Neural progenitor cell (in vitro differentiated cells): ENCODE measurements around the gene GAB2. TPM values are rescaled to one million over a fixed set of nuclear protein-coding genes. Genes with fewer than 3 reads are reported as not detected.

Experiments used
- DNase-seq: peaks from one replicate; pipeline ENCODE4 v3.0.0-alpha.2; 2016; ENCODE audit warnings: low spot score
- H2AFZ ChIP-seq: fragments of 200-600 bp; sonication (generic); replicated peaks from 2 replicates; pipeline ENCODE4 v1.6.1; 2016; ENCODE audit warnings: antibody characterized with exemption
- H3F3A ChIP-seq: fragments of 200-600 bp; sonication (generic); 2 replicates; pipeline ENCODE4 v1.6.1; 2016; ENCODE audit warnings: antibody characterized with exemption, low read depth
- H3K27ac ChIP-seq: fragments of 200-600 bp; sonication (generic); 2 replicates; pipeline ENCODE4 v1.5.1; 2016; ENCODE audit warnings: mild to moderate bottlenecking
- H3K27me3 ChIP-seq: fragments of 200-600 bp; sonication (generic); 2 replicates; pipeline ENCODE4 v1.6.1; 2016; ENCODE audit warnings: mild to moderate bottlenecking, moderate library complexity
- H3K36me3 ChIP-seq: fragments of 200-600 bp; sonication (generic); 2 replicates; pipeline ENCODE4 v1.5.1; 2016
- H3K4me1 ChIP-seq: fragments of 200-600 bp; sonication (generic); 2 replicates; pipeline ENCODE4 v1.6.1; 2016; ENCODE audit warnings: mixed run types
- H3K4me2 ChIP-seq: fragments of 200-600 bp; sonication (generic); 2 replicates; pipeline ENCODE4 v1.6.1; 2016
- H3K4me3 ChIP-seq: fragments of 200-600 bp; sonication (generic); 2 replicates; pipeline ENCODE4 v1.5.1; 2016
- H3K79me2 ChIP-seq: fragments of 200-600 bp; sonication (generic); 2 replicates; pipeline ENCODE4 v1.6.1; 2016; ENCODE audit warnings: low read depth
- H3K9ac ChIP-seq: fragments of 200-600 bp; sonication (generic); 2 replicates; pipeline ENCODE4 v1.6.1; 2016
- H3K9me3 ChIP-seq: fragments of 200-600 bp; sonication (generic); 2 replicates; pipeline ENCODE4 v1.5.1; 2016; ENCODE audit warnings: low read depth
- H4K20me1 ChIP-seq: fragments of 200-600 bp; sonication (generic); 2 replicates; pipeline ENCODE4 v1.6.1; 2016; ENCODE audit warnings: low read depth
- H3K27ac Mint-ChIP-seq: 3 replicates; pipeline ENCODE4 v1.8.0; 2021; ENCODE audit warnings: mixed read lengths
- H3K27me3 Mint-ChIP-seq: 2 replicates; pipeline ENCODE4 v1.8.0; 2022; ENCODE audit warnings: low read depth, mild to moderate bottlenecking, inconsistent platforms, moderate library complexity, mixed read lengths; ENCODE audit not compliant: insufficient read depth
- H3K36me3 Mint-ChIP-seq: 3 replicates; pipeline ENCODE4 v1.8.0; 2021; ENCODE audit warnings: mixed read lengths
- H3K4me1 Mint-ChIP-seq: 3 replicates; pipeline ENCODE4 v1.8.0; 2021; ENCODE audit warnings: mixed read lengths
- H3K4me3 Mint-ChIP-seq: 3 replicates; pipeline ENCODE4 v1.8.0; 2021; ENCODE audit warnings: mild to moderate bottlenecking, moderate library complexity, mixed read lengths
- H3K9me3 Mint-ChIP-seq: 3 replicates; pipeline ENCODE4 v1.8.0; 2020; ENCODE audit warnings: mixed read lengths
- CTCF ChIP-seq: fragments of 200-600 bp; sonication (generic); IDR thresholded peaks from 2 replicates; pipeline ENCODE4 v1.5.1; 2017; ENCODE audit warnings: antibody characterized with exemption, mild to moderate bottlenecking
- EZH2 ChIP-seq: fragments of 200-600 bp; sonication (generic); IDR thresholded peaks from 2 replicates; pipeline ENCODE4 v1.6.1; 2017; ENCODE audit warnings: antibody characterized with exemption, mild to moderate bottlenecking, moderate library complexity
- EZH2phosphoT487 ChIP-seq: fragments of 200-600 bp; sonication (generic); IDR thresholded peaks from 2 replicates; pipeline ENCODE4 v1.6.1; 2017; ENCODE audit warnings: antibody characterized with exemption
- total RNA-seq: library from RNA; depleted of rRNA; stranded (reverse); fragments of >200 nt; gene quantifications from 2 replicates; pipeline ENCODE4 v1.2.3, GENCODE V29; 2015; ENCODE audit warnings: low replicate concordance

The GAB2 gene
- total RNA-seq, 1 donor from 2014 or later = 11.1 TPM

DNA sequence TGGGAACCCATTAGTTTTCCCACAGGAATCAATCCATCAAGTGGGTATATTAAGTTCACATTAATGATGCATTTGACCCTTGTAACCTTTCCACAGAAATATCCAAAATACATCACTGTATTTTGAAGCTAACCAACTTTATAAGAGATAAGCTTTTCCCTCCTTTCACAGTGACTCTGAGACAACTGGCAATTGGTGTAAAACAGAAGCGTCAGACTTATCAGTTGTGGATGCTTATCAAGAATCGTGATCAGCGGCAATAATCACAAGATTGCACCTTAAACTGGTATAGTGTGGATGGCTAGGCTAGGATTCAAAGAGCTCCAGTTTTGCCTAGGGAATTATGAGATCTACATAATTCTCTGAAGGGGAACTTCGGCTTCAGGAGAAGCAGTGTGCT, 155.8 kb downstream of the GAB2 start:
- Histone ChIP-seq H3K9ac (no peak overlapping the region), H3K4me2 (no peak overlapping the region), H3K27me3 (no peaks in the 10 kb centered on the region), H3K27ac (no peak overlapping the region), H3K4me1 (peaks cover 7% of the 10 kb centered on the region), H3K4me3 (no peak overlapping the region), H4K20me1 (peaks cover 4% of the 10 kb centered on the region), H2AFZ (no peak overlapping the region), H3K9me3 (no peaks in the 10 kb centered on the region), H3K79me2 (no peaks in the 10 kb centered on the region), H3F3A (no peaks in the 10 kb centered on the region), H3K36me3 (no peaks in the 10 kb centered on the region)
- Mint-ChIP-seq H3K27ac (no peak overlapping the region), H3K9me3 (no peaks in the 10 kb centered on the region), H3K4me1 (peaks cover 5% of the 10 kb centered on the region), H3K27me3 (no peaks in the 10 kb centered on the region), H3K36me3 (peaks cover 2% of the 10 kb centered on the region), H3K4me3 (no peak overlapping the region)
- no peak for DNase-seq
- TF ChIP-seq EZH2phosphoT487 (no peak), CTCF (no peak), EZH2 (no peak)

GRCh38 chr11:78261367-78261766, 156.3 kb downstream of the GAB2 start:
- TF ChIP-seq CTCF (no peak), EZH2 (no peak), EZH2phosphoT487 (no peak)
- no peaks in the 10 kb centered on the region for H3F3A ChIP-seq
- no peak overlapping the region for H3K4me3 ChIP-seq
- Mint-ChIP-seq H3K27me3 (no peaks in the 10 kb centered on the region), H3K4me3 (no peak overlapping the region), H3K27ac (no peak overlapping the region), H3K9me3 (no peaks in the 10 kb centered on the region), H3K36me3 (peaks cover 2% of the 10 kb centered on the region), H3K4me1 (peaks cover 6% of the 10 kb centered on the region)
- no peak overlapping the region for H3K27ac ChIP-seq
- no peaks in the 10 kb centered on the region for H3K79me2 ChIP-seq
- H3K27me3 ChIP-seq = no peaks in the 10 kb centered on the region
- no peak overlapping the region for H3K4me2 ChIP-seq
- DNase-seq = no peak
- H3K9ac ChIP-seq = no peak overlapping the region
- peaks cover 4% of the 10 kb centered on the region for H4K20me1 ChIP-seq
- H3K9me3 ChIP-seq = no peaks in the 10 kb centered on the region
- H3K36me3 ChIP-seq = no peaks in the 10 kb centered on the region
- H2AFZ ChIP-seq = no peak overlapping the region
- peaks cover 5% of the 10 kb centered on the region for H3K4me1 ChIP-seq

- H2AFZ ChIP-seq = no peak overlapping the region
- H3K9me3 ChIP-seq = no peaks in the 10 kb centered on the region
- H3F3A ChIP-seq = no peaks in the 10 kb centered on the region
- H3K36me3 ChIP-seq = no peaks in the 10 kb centered on the region
- no peak overlapping the region for H3K9ac ChIP-seq
- TF ChIP-seq CTCF (no peak), EZH2 (no peak), EZH2phosphoT487 (no peak)
- no peak for DNase-seq
- no peak overlapping the region for H3K4me3 ChIP-seq
- Mint-ChIP-seq H3K36me3 (peaks cover 2% of the 10 kb centered on the region), H3K27ac (no peak overlapping the region), H3K27me3 (no peaks in the 10 kb centered on the region), H3K4me3 (no peak overlapping the region), H3K4me1 (peaks cover 7% of the 10 kb centered on the region), H3K9me3 (no peaks in the 10 kb centered on the region)
- no peaks in the 10 kb centered on the region for H3K79me2 ChIP-seq
- no peak overlapping the region for H3K27ac ChIP-seq
- H4K20me1 ChIP-seq = peaks cover 4% of the 10 kb centered on the region
- H3K4me1 ChIP-seq = peaks cover 5% of the 10 kb centered on the region
- H3K4me2 ChIP-seq = no peak overlapping the region
- H3K27me3 ChIP-seq = no peaks in the 10 kb centered on the region
These were observed 157.7 kb downstream of the GAB2 start for GRCh38 chr11:78259777-78260487.
